HG03103 (cell line): ENCODE results near the gene RPS25.
"Not testable (repeated sequence)": the region's sequence is repeated elsewhere in the genome, so short reads cannot be mapped to it uniquely, and the experiment has no call there.

Experiments used
- ATAC-seq: cut with Tn5 transposase; IDR thresholded peaks from one replicate; pipeline ENCODE4 v1.9.1; 2021; ENCODE audit warnings: low read depth; ENCODE audit not compliant: unreplicated experiment

RPS25 gene

GRCh38 chr11:118975771-118976709, 42.1 kb downstream of the RPS25 start:
- ATAC-seq = no peak

GRCh38 chr11:118973985-118974384, 44.2 kb downstream of the RPS25 start:
- ATAC-seq = no peak

- no peak for ATAC-seq
Observed at GRCh38 chr11:118971646-118972045, 46.5 kb downstream of the RPS25 start, which contains the start of gene FOXR1. TSS of gene FOXR1 (plus strand) at chr11:118971761. CDS start at chr11:118971932, 171 bp downstream.

GRCh38 chr11:118969508-118969907, 48.6 kb downstream of the RPS25 start:
- not testable (repeated sequence) for ATAC-seq
